Measurements from ENCODE around the gene GPSM1. TPM values are rescaled to one million over a fixed set of nuclear protein-coding genes. Genes with fewer than 3 reads are reported as not detected.

The GPSM1 gene
- total RNA-seq, 1 donor from 2014 or later: 31.7 TPM

DNA sequence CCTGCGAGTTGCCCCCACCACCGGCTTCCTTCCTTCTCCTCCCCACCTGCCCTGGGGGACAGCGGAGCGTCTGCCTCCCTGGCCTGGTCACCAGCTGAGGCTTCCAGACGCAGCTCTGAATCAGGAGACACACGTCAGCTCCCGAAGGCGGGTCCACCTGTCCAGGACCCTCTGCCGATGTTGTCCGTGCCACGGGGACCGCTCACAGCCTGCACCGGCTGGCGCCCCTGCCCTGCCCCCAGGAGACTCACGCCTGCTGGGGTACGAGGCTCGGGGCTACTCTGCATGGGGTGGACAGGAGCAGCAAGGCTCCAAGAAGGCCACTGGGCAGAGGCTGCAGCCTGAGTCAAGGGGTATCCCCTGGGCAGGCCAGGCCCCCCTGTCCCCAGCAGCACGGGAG, 21.5 kb upstream of the GPSM1 start:
- H3K27ac Mint-ChIP-seq (ENCODE audit: unreplicated experiment): no peak overlapping the region
- no peaks in the 10 kb centered on the region for H3K4me1 Mint-ChIP-seq (ENCODE audit: unreplicated experiment)
- no peak for DNase-seq (ENCODE audit: low spot score)
- H3K36me3 Mint-ChIP-seq (ENCODE audit: low read depth, unreplicated experiment): no peaks in the 10 kb centered on the region
- no peak overlapping the region for H3K4me3 Mint-ChIP-seq (ENCODE audit: unreplicated experiment)
- no peak for TF ChIP-seq CTCF (IDR thresholded peaks at IDR 0.05; ENCODE audit: unreplicated experiment)
- H3K9me3 Mint-ChIP-seq (ENCODE audit: unreplicated experiment): no peaks in the 10 kb centered on the region
- H3K27me3 Mint-ChIP-seq (ENCODE audit: unreplicated experiment): no peaks in the 10 kb centered on the region

DNA sequence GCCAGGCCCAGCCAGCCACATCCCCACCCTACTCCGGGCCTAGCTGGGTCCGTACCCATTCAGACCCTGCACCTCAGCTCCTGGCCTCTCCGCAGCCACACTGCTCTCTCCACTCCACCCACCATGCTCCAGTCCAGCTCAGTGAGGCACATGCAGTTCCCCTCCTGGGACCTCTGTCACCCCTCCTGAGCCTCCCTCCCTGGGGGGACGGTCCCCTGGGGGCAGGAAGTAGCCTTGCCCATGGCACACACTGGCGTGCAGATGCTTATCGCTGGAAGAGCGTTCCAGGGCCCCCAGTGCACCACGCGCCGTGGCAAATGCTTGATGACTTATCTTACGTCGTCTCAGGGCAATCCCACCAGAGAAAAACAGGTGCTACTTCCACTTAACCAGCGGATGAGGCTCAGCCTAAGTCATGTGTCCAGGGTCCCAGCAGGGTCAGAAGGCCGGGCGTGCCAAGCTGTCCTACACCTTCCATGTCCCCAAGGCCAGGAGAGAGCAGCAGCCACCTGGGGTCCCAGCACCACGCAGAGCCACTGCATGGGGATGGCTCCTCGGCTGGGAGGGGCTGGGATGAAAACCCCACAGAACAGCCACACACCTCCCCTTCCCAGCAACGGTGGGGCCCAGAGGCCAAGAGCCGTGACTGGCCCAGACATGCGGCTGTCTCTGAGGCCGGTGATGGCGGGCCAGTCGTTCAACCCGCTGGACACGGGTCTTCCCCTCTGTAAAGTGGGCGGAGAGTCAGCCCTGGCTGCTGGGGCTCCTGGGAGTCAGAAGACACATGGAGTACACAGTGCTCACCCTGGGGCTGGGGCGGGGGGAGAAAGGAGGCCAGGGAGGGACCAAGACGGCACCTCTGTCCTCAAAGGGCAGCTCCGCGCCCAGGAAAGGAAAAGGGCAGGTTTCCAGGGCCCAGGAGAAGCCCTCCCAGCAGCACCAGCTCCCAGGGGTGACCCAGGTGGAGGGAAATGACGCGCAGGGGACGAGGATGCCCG, 20.8 kb upstream of the GPSM1 start:
- no peak overlapping the region for H3K27ac Mint-ChIP-seq (ENCODE audit: unreplicated experiment)
- H3K27me3 Mint-ChIP-seq (ENCODE audit: unreplicated experiment): no peaks in the 10 kb centered on the region
- DNase-seq (ENCODE audit: low spot score): no peak
- no peaks in the 10 kb centered on the region for H3K9me3 Mint-ChIP-seq (ENCODE audit: unreplicated experiment)
- no peaks in the 10 kb centered on the region for H3K36me3 Mint-ChIP-seq (ENCODE audit: low read depth, unreplicated experiment)
- no peak overlapping the region for H3K4me3 Mint-ChIP-seq (ENCODE audit: unreplicated experiment)
- TF ChIP-seq CTCF (IDR thresholded peaks at IDR 0.05; ENCODE audit: unreplicated experiment): no peak
- no peaks in the 10 kb centered on the region for H3K4me1 Mint-ChIP-seq (ENCODE audit: unreplicated experiment)

GRCh38 chr9:136307215-136307750, 20.1 kb upstream of the GPSM1 start:
- Mint-ChIP-seq H3K27me3 (ENCODE audit: unreplicated experiment) (no peaks in the 10 kb centered on the region), H3K9me3 (ENCODE audit: unreplicated experiment) (no peaks in the 10 kb centered on the region), H3K36me3 (ENCODE audit: low read depth, unreplicated experiment) (no peaks in the 10 kb centered on the region), H3K27ac (ENCODE audit: unreplicated experiment) (no peak overlapping the region), H3K4me1 (ENCODE audit: unreplicated experiment) (no peaks in the 10 kb centered on the region), H3K4me3 (ENCODE audit: unreplicated experiment) (no peak overlapping the region)
- TF ChIP-seq CTCF (IDR thresholded peaks at IDR 0.05; ENCODE audit: unreplicated experiment): no peak
- no peak for DNase-seq (ENCODE audit: low spot score)

- Mint-ChIP-seq H3K4me3 (ENCODE audit: unreplicated experiment) (no peak overlapping the region), H3K27me3 (ENCODE audit: unreplicated experiment) (no peaks in the 10 kb centered on the region)
- no peak for DNase-seq (ENCODE audit: low spot score)
Observed at GRCh38 chr9:136308006-136308701, 19.2 kb upstream of the GPSM1 start.

More at GRCh38 chr9:136308006-136308701, 19.2 kb upstream of the GPSM1 start:
- Mint-ChIP-seq H3K27ac (ENCODE audit: unreplicated experiment) (no peak overlapping the region), H3K36me3 (ENCODE audit: low read depth, unreplicated experiment) (no peaks in the 10 kb centered on the region), H3K4me1 (ENCODE audit: unreplicated experiment) (no peaks in the 10 kb centered on the region), H3K9me3 (ENCODE audit: unreplicated experiment) (no peaks in the 10 kb centered on the region)
- TF ChIP-seq CTCF (IDR thresholded peaks at IDR 0.05; ENCODE audit: unreplicated experiment): no peak
